Activated naive CD8-positive, alpha-beta T cell treated with anti-CD3 and anti-CD28 coated beads, Interleukin-2, amount 10 ng/mL, durations not matched to agents 7 days and 5 days (primary cell): ENCODE results near the gene ROR1. TPM values are rescaled to one million over a fixed set of nuclear protein-coding genes. Genes with fewer than 3 reads are reported as not detected.

Experiments used
- ATAC-seq: fragments of 150-1000 bp; cut with Tn5 transposase; one replicate; pipeline ENCODE4 v1.10.0; 2021; ENCODE audit warnings: low read depth, moderate library complexity
- POLR2A ChIA-PET: fragments of 350-600 bp; sonication (Branson Sonifier 250); formaldehyde crosslinking; loops from one replicate; lab custom pipeline; 2021; ENCODE audit warnings: antibody characterized with exemption; lab: Charles Lee
- DNase-seq: peaks from one replicate; pipeline ENCODE4 v3.0.0; 2021
- H3K27ac Mint-ChIP-seq: one replicate; pipeline ENCODE4 v1.8.0; 2022; ENCODE audit warnings: mild to moderate bottlenecking, mixed read lengths
- H3K27me3 Mint-ChIP-seq: one replicate; pipeline ENCODE4 v1.8.0; 2022; ENCODE audit warnings: mild to moderate bottlenecking, moderate library complexity, mixed read lengths
- H3K36me3 Mint-ChIP-seq: one replicate; pipeline ENCODE4 v1.8.0; 2021; ENCODE audit warnings: mild to moderate bottlenecking, mixed read lengths
- H3K4me1 Mint-ChIP-seq: one replicate; pipeline ENCODE4 v1.8.0; 2021; ENCODE audit warnings: mixed read lengths
- H3K4me3 Mint-ChIP-seq: one replicate; pipeline ENCODE4 v1.8.0; 2022; ENCODE audit warnings: mild to moderate bottlenecking, moderate library complexity, mixed read lengths
- H3K9me3 Mint-ChIP-seq: one replicate; pipeline ENCODE4 v1.8.0; 2021; ENCODE audit warnings: mixed read lengths
- total RNA-seq, 2 experiments: library from RNA; stranded (reverse); gene quantifications; one replicate each; pipeline ENCODE4 v1.2.3, GENCODE V29; 2021

Gene ROR1
- total RNA-seq, 2 experiments from 2014 or later: not detected

- Mint-ChIP-seq H3K9me3 (peaks cover 11% of the 10 kb centered on the region), H3K27me3 (peaks cover 2% of the 10 kb centered on the region), H3K27ac (no peak overlapping the region), H3K4me3 (no peak overlapping the region), H3K4me1 (no peaks in the 10 kb centered on the region), H3K36me3 (no peaks in the 10 kb centered on the region)
- DNase-seq (no peak), ATAC-seq (no peak)
- POLR2A ChIA-PET: no interaction called here
Measured at GRCh38 chr1:63955370-63956145, 181.7 kb downstream of the ROR1 start.

GRCh38 chr1:63958556-63958955 lies 184.7 kb downstream of the ROR1 start:
- POLR2A ChIA-PET: no interaction called here
- Mint-ChIP-seq H3K4me3 (no peak overlapping the region), H3K36me3 (no peaks in the 10 kb centered on the region), H3K27me3 (peaks cover 2% of the 10 kb centered on the region), H3K27ac (no peak overlapping the region), H3K4me1 (no peaks in the 10 kb centered on the region), H3K9me3 (peaks cover 8% of the 10 kb centered on the region)
- DNase-seq (no peak), ATAC-seq (no peak)

GRCh38 chr1:63960326-63960725 lies 186.5 kb downstream of the ROR1 start:
- POLR2A ChIA-PET: no interaction called here
- ATAC-seq (no peak), DNase-seq (no peak)
- peaks cover 7% of the 10 kb centered on the region for H3K9me3 Mint-ChIP-seq
- no peaks in the 10 kb centered on the region for H3K4me1 Mint-ChIP-seq
- H3K36me3 Mint-ChIP-seq: no peaks in the 10 kb centered on the region
- H3K27me3 Mint-ChIP-seq: peaks cover 2% of the 10 kb centered on the region
- no peak overlapping the region for H3K4me3 Mint-ChIP-seq
- no peak overlapping the region for H3K27ac Mint-ChIP-seq

GRCh38 chr1:63966016-63966415 lies 192.2 kb downstream of the ROR1 start:
- H3K4me3 Mint-ChIP-seq: no peak overlapping the region
- POLR2A ChIA-PET: no interaction called here
- no peak overlapping the region for H3K27ac Mint-ChIP-seq
- H3K27me3 Mint-ChIP-seq: peaks cover 12% of the 10 kb centered on the region
- DNase-seq (no peak), ATAC-seq (no peak)
- H3K9me3 Mint-ChIP-seq: no peaks in the 10 kb centered on the region
- H3K4me1 Mint-ChIP-seq: no peaks in the 10 kb centered on the region
- no peaks in the 10 kb centered on the region for H3K36me3 Mint-ChIP-seq

- no peak for ATAC-seq
- Mint-ChIP-seq H3K36me3 (no peaks in the 10 kb centered on the region), H3K4me1 (no peaks in the 10 kb centered on the region)
Measured at GRCh38 chr1:63967901-63968300, 194.1 kb downstream of the ROR1 start.

GRCh38 chr1:63968663-63969440 lies 195.0 kb downstream of the ROR1 start:
- no peak for DNase-seq
- Mint-ChIP-seq H3K4me1 (no peaks in the 10 kb centered on the region), H3K36me3 (no peaks in the 10 kb centered on the region), H3K27ac (no peak overlapping the region), H3K9me3 (no peaks in the 10 kb centered on the region), H3K27me3 (peaks cover 12% of the 10 kb centered on the region), H3K4me3 (no peak overlapping the region)
- POLR2A ChIA-PET: no interaction called here
- no peak for ATAC-seq

More at GRCh38 chr1:63967901-63968300, 194.1 kb downstream of the ROR1 start:
- POLR2A ChIA-PET: no interaction called here
- Mint-ChIP-seq H3K9me3 (no peaks in the 10 kb centered on the region), H3K27me3 (peaks cover 12% of the 10 kb centered on the region), H3K4me3 (no peak overlapping the region), H3K27ac (no peak overlapping the region)
- DNase-seq: no peak

GRCh38 chr1:63969441-63969901 lies 195.7 kb downstream of the ROR1 start:
- no peak overlapping the region for H3K27ac Mint-ChIP-seq
- peaks cover 12% of the 10 kb centered on the region for H3K27me3 Mint-ChIP-seq
- H3K9me3 Mint-ChIP-seq: no peaks in the 10 kb centered on the region
- DNase-seq (no peak), ATAC-seq (no peak)
- no peak overlapping the region for H3K4me3 Mint-ChIP-seq
- H3K36me3 Mint-ChIP-seq: no peaks in the 10 kb centered on the region
- POLR2A ChIA-PET: no interaction called here
- H3K4me1 Mint-ChIP-seq: no peaks in the 10 kb centered on the region

- H3K27ac Mint-ChIP-seq: no peak overlapping the region
Measured at GRCh38 chr1:63971557-63971956, 197.7 kb downstream of the ROR1 start.

GRCh38 chr1:63973005-63973419 lies 199.2 kb downstream of the ROR1 start:
- H3K36me3 Mint-ChIP-seq: no peaks in the 10 kb centered on the region
- H3K4me3 Mint-ChIP-seq: no peak overlapping the region
- no peak overlapping the region for H3K27ac Mint-ChIP-seq
- no peak for DNase-seq
- POLR2A ChIA-PET: no interaction called here
- ATAC-seq: no peak
- no peaks in the 10 kb centered on the region for H3K9me3 Mint-ChIP-seq
- no peaks in the 10 kb centered on the region for H3K4me1 Mint-ChIP-seq
- no peaks in the 10 kb centered on the region for H3K27me3 Mint-ChIP-seq

More at GRCh38 chr1:63971557-63971956, 197.7 kb downstream of the ROR1 start:
- H3K27me3 Mint-ChIP-seq: peaks cover 1% of the 10 kb centered on the region
- no peak overlapping the region for H3K4me3 Mint-ChIP-seq
- H3K9me3 Mint-ChIP-seq: no peaks in the 10 kb centered on the region
- ATAC-seq (no peak), DNase-seq (no peak)
- no peaks in the 10 kb centered on the region for H3K4me1 Mint-ChIP-seq
- POLR2A ChIA-PET: no interaction called here
- H3K36me3 Mint-ChIP-seq: no peaks in the 10 kb centered on the region

- H3K27ac Mint-ChIP-seq: no peak overlapping the region
- no peaks in the 10 kb centered on the region for H3K36me3 Mint-ChIP-seq
- no peaks in the 10 kb centered on the region for H3K9me3 Mint-ChIP-seq
- ATAC-seq: no peak
- H3K4me3 Mint-ChIP-seq: no peak overlapping the region
- no peaks in the 10 kb centered on the region for H3K27me3 Mint-ChIP-seq
- POLR2A ChIA-PET: no interaction called here
- no peak for DNase-seq
- H3K4me1 Mint-ChIP-seq: no peaks in the 10 kb centered on the region
Measured at GRCh38 chr1:63974966-63975365, 201.1 kb downstream of the ROR1 start.

GRCh38 chr1:63975481-63975880 lies 201.7 kb downstream of the ROR1 start:
- Mint-ChIP-seq H3K4me1 (no peaks in the 10 kb centered on the region), H3K36me3 (no peaks in the 10 kb centered on the region), H3K27me3 (no peaks in the 10 kb centered on the region), H3K27ac (no peak overlapping the region), H3K9me3 (no peaks in the 10 kb centered on the region), H3K4me3 (no peak overlapping the region)
- no peak for ATAC-seq
- no peak for DNase-seq
- POLR2A ChIA-PET: no interaction called here

GRCh38 chr1:63976006-63976405 lies 202.2 kb downstream of the ROR1 start:
- no peak overlapping the region for H3K4me3 Mint-ChIP-seq
- no peak for ATAC-seq
- no peaks in the 10 kb centered on the region for H3K27me3 Mint-ChIP-seq
- no peaks in the 10 kb centered on the region for H3K4me1 Mint-ChIP-seq
- no peak overlapping the region for H3K27ac Mint-ChIP-seq
- no peaks in the 10 kb centered on the region for H3K36me3 Mint-ChIP-seq
- POLR2A ChIA-PET: no interaction called here
- no peak for DNase-seq
- no peaks in the 10 kb centered on the region for H3K9me3 Mint-ChIP-seq

GRCh38 chr1:63977466-63977865 lies 203.6 kb downstream of the ROR1 start:
- DNase-seq: no peak
- H3K4me1 Mint-ChIP-seq: no peaks in the 10 kb centered on the region
- H3K27me3 Mint-ChIP-seq: no peaks in the 10 kb centered on the region
- ATAC-seq: no peak
- H3K9me3 Mint-ChIP-seq: no peaks in the 10 kb centered on the region
- no peaks in the 10 kb centered on the region for H3K36me3 Mint-ChIP-seq
- no peak overlapping the region for H3K27ac Mint-ChIP-seq
- POLR2A ChIA-PET: no interaction called here
- no peak overlapping the region for H3K4me3 Mint-ChIP-seq
